Mesendoderm (in vitro differentiated cells): ENCODE results near the gene SLC22A5.

ENCODE experiments used
- DNase-seq: peaks from one replicate; pipeline ENCODE4 v3.0.0; 2013
- H2AK5ac ChIP-seq: 2 replicates; pipeline ENCODE4 v1.6.1; 2013; ENCODE audit warnings: low read length, inconsistent platforms
- H2BK120ac ChIP-seq: 2 replicates; pipeline ENCODE4 v1.6.1; 2013; ENCODE audit warnings: low read depth, mild to moderate bottlenecking, low read length, moderate library complexity, mixed read lengths
- H2BK15ac ChIP-seq: replicated peaks from 2 replicates; pipeline ENCODE4 v1.6.1; 2013; ENCODE audit warnings: low read depth, mild to moderate bottlenecking, moderate library complexity
- H2BK5ac ChIP-seq: 2 replicates; pipeline ENCODE4 v1.6.1; 2013; ENCODE audit warnings: low read length, inconsistent platforms
- H3K18ac ChIP-seq: 2 replicates; pipeline ENCODE4 v1.6.1; 2013; ENCODE audit warnings: mild to moderate bottlenecking, low read length, mixed read lengths
- H3K23ac ChIP-seq: one replicate; pipeline ENCODE4 v1.6.1; 2013; ENCODE audit warnings: low read length
- H3K27ac ChIP-seq: 2 replicates; pipeline ENCODE4 v1.5.1; 2013; ENCODE audit warnings: low read depth, mild to moderate bottlenecking, inconsistent platforms, low read length, moderate library complexity
- H3K27me3 ChIP-seq: 2 replicates; pipeline ENCODE4 v1.6.1; 2013; ENCODE audit warnings: low read length, control low read depth, mild to moderate bottlenecking, inconsistent platforms; ENCODE audit not compliant: insufficient read depth, poor library complexity
- H3K36me3 ChIP-seq: 2 replicates; pipeline ENCODE4 v1.6.1; 2013; ENCODE audit warnings: low read length, inconsistent platforms; ENCODE audit not compliant: control insufficient read depth, insufficient read depth
- H3K4ac ChIP-seq: one replicate; pipeline ENCODE4 v1.6.1; 2013; ENCODE audit warnings: low read depth, mild to moderate bottlenecking, low read length, moderate library complexity
- H3K4me1 ChIP-seq: 2 replicates; pipeline ENCODE4 v1.6.1; 2013; ENCODE audit warnings: low read depth, low read length, inconsistent platforms; ENCODE audit not compliant: control insufficient read depth
- H3K4me2 ChIP-seq: 2 replicates; pipeline ENCODE4 v1.6.1; 2013; ENCODE audit warnings: low read length
- H3K4me3 ChIP-seq: 2 replicates; pipeline ENCODE4 v1.5.1; 2013; ENCODE audit warnings: mild to moderate bottlenecking, low read length
- H3K56ac ChIP-seq: one replicate; pipeline ENCODE4 v1.6.1; 2013; ENCODE audit warnings: low read length
- H3K79me1 ChIP-seq: 2 replicates; pipeline ENCODE4 v1.6.1; 2013; ENCODE audit warnings: low read length, inconsistent platforms
- H3K79me2 ChIP-seq: 2 replicates; pipeline ENCODE4 v1.6.1; 2013; ENCODE audit warnings: mild to moderate bottlenecking, low read length; ENCODE audit not compliant: control insufficient read depth, insufficient read depth
- H3K9ac ChIP-seq: 2 replicates; pipeline ENCODE4 v1.6.1; 2013; ENCODE audit warnings: low read length, inconsistent platforms
- H4K5ac ChIP-seq: one replicate; pipeline ENCODE4 v1.6.1; 2013; ENCODE audit warnings: low read length
- H4K8ac ChIP-seq: one replicate; pipeline ENCODE4 v1.6.1; 2013; ENCODE audit warnings: low read depth, mild to moderate bottlenecking, control low read depth, low read length, moderate library complexity
- WGBS: extraction: QIAGEN DNeasy Blood & Tissue Kit; methylation state at CpG from one replicate; pipeline ENCODE4 v1.1.7; 2013; ENCODE audit warnings: low lambda C conversion rate, missing lambda C conversion rate; ENCODE audit not compliant: insufficient coverage; ENCODE audit errors: extremely low coverage; 5-methylcytosine and 5-hydroxymethylcytosine counted together

The SLC22A5 gene

GRCh38 chr5:132419502-132420468 lies 50.3 kb downstream of the SLC22A5 start:
- Histone ChIP-seq H3K4me2 (no peak overlapping the region), H4K8ac (no peak overlapping the region), H3K4me1 (peaks cover 5% of the 10 kb centered on the region), H3K27me3 (no peaks in the 10 kb centered on the region), H3K4me3 (no peak overlapping the region), H2BK5ac (no peak overlapping the region), H3K79me2 (no peaks in the 10 kb centered on the region), H3K56ac (no peak overlapping the region), H2BK15ac (no peak overlapping the region), H2AK5ac (no peak overlapping the region), H3K18ac (no peak overlapping the region), H3K27ac (no peak overlapping the region), H2BK120ac (no peak overlapping the region), H3K9ac (no peak overlapping the region), H3K4ac (no peak overlapping the region), H3K36me3 (no peaks in the 10 kb centered on the region), H4K5ac (no peak overlapping the region), H3K79me1 (no peaks in the 10 kb centered on the region), H3K23ac (no peak overlapping the region)
- peak; percentile 88 for DNase-seq
- no CpG with 5 or more reads among the region's 12 CpGs for WGBS

GRCh38 chr5:132420706-132421272 lies 51.3 kb downstream of the SLC22A5 start:
- Histone ChIP-seq H2AK5ac (no peak overlapping the region), H3K18ac (no peak overlapping the region), H3K79me1 (no peaks in the 10 kb centered on the region), H3K36me3 (no peaks in the 10 kb centered on the region), H3K9ac (no peak overlapping the region), H3K56ac (peak overlapping the region; percentile 15), H4K8ac (no peak overlapping the region), H3K23ac (no peak overlapping the region), H2BK120ac (no peak overlapping the region), H2BK5ac (no peak overlapping the region), H3K4me3 (no peak overlapping the region), H4K5ac (no peak overlapping the region), H3K4me2 (no peak overlapping the region), H3K4me1 (peaks cover 5% of the 10 kb centered on the region), H3K79me2 (no peaks in the 10 kb centered on the region), H3K27me3 (no peaks in the 10 kb centered on the region), H2BK15ac (no peak overlapping the region), H3K27ac (no peak overlapping the region), H3K4ac (no peak overlapping the region)
- no peak for DNase-seq
- WGBS: no CpG with 5 or more reads among the region's 7 CpGs

GRCh38 chr5:132421462-132421861 lies 52.0 kb downstream of the SLC22A5 start:
- Histone ChIP-seq H3K4me1 (peaks cover 5% of the 10 kb centered on the region), H3K79me1 (no peaks in the 10 kb centered on the region), H4K5ac (no peak overlapping the region), H3K36me3 (no peaks in the 10 kb centered on the region), H3K27me3 (no peaks in the 10 kb centered on the region), H3K79me2 (no peaks in the 10 kb centered on the region), H3K4me3 (no peak overlapping the region), H3K27ac (no peak overlapping the region), H3K4ac (no peak overlapping the region), H3K4me2 (no peak overlapping the region), H4K8ac (no peak overlapping the region), H2AK5ac (no peak overlapping the region), H3K56ac (no peak overlapping the region), H2BK5ac (no peak overlapping the region), H2BK120ac (no peak overlapping the region), H3K9ac (no peak overlapping the region), H3K18ac (no peak overlapping the region), H3K23ac (no peak overlapping the region), H2BK15ac (no peak overlapping the region)
- no peak for DNase-seq
- no CpG with 5 or more reads among the region's 3 CpGs for WGBS

GRCh38 chr5:132422720-132423437 lies 53.4 kb downstream of the SLC22A5 start:
- DNase-seq: no peak
- Histone ChIP-seq H3K27ac (no peak overlapping the region), H2AK5ac (no peak overlapping the region)

GRCh38 chr5:132423438-132423898 lies 54.0 kb downstream of the SLC22A5 start:
- Histone ChIP-seq H3K36me3 (no peaks in the 10 kb centered on the region), H3K4me3 (no peak overlapping the region), H3K18ac (no peak overlapping the region), H3K27me3 (no peaks in the 10 kb centered on the region), H3K4me1 (peaks cover 14% of the 10 kb centered on the region), H3K56ac (peak overlapping the region; percentile 29), H2BK5ac (no peak overlapping the region), H2BK120ac (no peak overlapping the region), H3K79me2 (no peaks in the 10 kb centered on the region), H2AK5ac (no peak overlapping the region), H3K4ac (no peak overlapping the region), H3K9ac (no peak overlapping the region), H4K8ac (no peak overlapping the region), H3K23ac (no peak overlapping the region), H4K5ac (no peak overlapping the region), H3K79me1 (no peaks in the 10 kb centered on the region), H2BK15ac (no peak overlapping the region), H3K27ac (no peak overlapping the region), H3K4me2 (no peak overlapping the region)
- no peak for DNase-seq
- no CpG with 5 or more reads among the region's 3 CpGs for WGBS

More at GRCh38 chr5:132422720-132423437, 53.4 kb downstream of the SLC22A5 start:
- Histone ChIP-seq H3K79me2 (no peaks in the 10 kb centered on the region), H3K4ac (no peak overlapping the region), H3K18ac (no peak overlapping the region), H2BK120ac (no peak overlapping the region), H3K36me3 (no peaks in the 10 kb centered on the region), H2BK5ac (no peak overlapping the region), H2BK15ac (no peak overlapping the region), H3K4me2 (no peak overlapping the region), H3K23ac (no peak overlapping the region), H4K8ac (no peak overlapping the region), H3K27me3 (no peaks in the 10 kb centered on the region), H3K79me1 (no peaks in the 10 kb centered on the region), H3K56ac (peak overlapping the region; percentile 29), H3K4me1 (peaks cover 14% of the 10 kb centered on the region), H3K4me3 (no peak overlapping the region), H3K9ac (no peak overlapping the region), H4K5ac (no peak overlapping the region)
- WGBS: no CpG with 5 or more reads among the region's 5 CpGs
